H9 (cell line): ENCODE results near the gene CHN2. TPM values are rescaled to one million over a fixed set of nuclear protein-coding genes. Genes with fewer than 3 reads are reported as not detected.

Source experiments
- DNase-seq: peaks from one replicate; pipeline ENCODE4 v3.0.0-alpha.2; 2017
- H2AFZ ChIP-seq: one replicate; pipeline ENCODE4 v1.6.1; 2013; ENCODE audit warnings: mild to moderate bottlenecking, low read length, control low read depth, moderate library complexity
- H2AK5ac ChIP-seq: 2 replicates; pipeline ENCODE4 v1.6.1; 2013; ENCODE audit warnings: low read length, control low read depth, mixed read lengths; ENCODE audit not compliant: insufficient read length
- H2BK120ac ChIP-seq: one replicate; pipeline ENCODE4 v1.6.1; 2013; ENCODE audit warnings: low read depth, mild to moderate bottlenecking, low read length, control low read depth, inconsistent platforms; ENCODE audit not compliant: poor library complexity, severe bottlenecking
- H2BK12ac ChIP-seq: 2 replicates; pipeline ENCODE4 v1.6.1; 2013; ENCODE audit warnings: low read length, control low read depth, mixed read lengths, low read depth; ENCODE audit not compliant: insufficient read length
- H2BK15ac ChIP-seq: 2 replicates; pipeline ENCODE4 v1.6.1; 2013; ENCODE audit warnings: low read depth, low read length, control low read depth
- H2BK20ac ChIP-seq: one replicate; pipeline ENCODE4 v1.6.1; 2013; ENCODE audit warnings: low read depth, mild to moderate bottlenecking, low read length, control low read depth, inconsistent platforms; ENCODE audit not compliant: poor library complexity, severe bottlenecking
- H2BK5ac ChIP-seq: 2 replicates; pipeline ENCODE4 v1.6.1; 2013; ENCODE audit warnings: low read length, control low read depth, mixed read lengths; ENCODE audit not compliant: insufficient read length
- H3K14ac ChIP-seq: 2 replicates; pipeline ENCODE4 v1.6.1; 2013; ENCODE audit warnings: low read length, control low read depth; ENCODE audit not compliant: insufficient read depth
- H3K18ac ChIP-seq: 2 replicates; pipeline ENCODE4 v1.6.1; 2013; ENCODE audit warnings: low read depth, mild to moderate bottlenecking, mixed read lengths, low read length, control low read depth; ENCODE audit not compliant: insufficient read length
- H3K23ac ChIP-seq: 2 replicates; pipeline ENCODE4 v1.6.1; 2013; ENCODE audit warnings: low read length, control low read depth, mixed read lengths, low read depth; ENCODE audit not compliant: insufficient read length
- H3K23me2 ChIP-seq: 2 replicates; pipeline ENCODE4 v1.6.1; 2013; ENCODE audit warnings: low read depth, mild to moderate bottlenecking, mixed read lengths, low read length, control low read depth; ENCODE audit not compliant: insufficient read length, poor library complexity, severe bottlenecking
- H3K27ac ChIP-seq: 2 replicates; pipeline ENCODE4 v1.5.1; 2013; ENCODE audit warnings: low read length, control low read depth, mixed read lengths, low read depth; ENCODE audit not compliant: insufficient read length
- H3K27me3 ChIP-seq: 2 replicates; pipeline ENCODE4 v1.6.1; 2013; ENCODE audit warnings: low read length, control low read depth, inconsistent platforms; ENCODE audit not compliant: insufficient read depth
- H3K4ac ChIP-seq: 2 replicates; pipeline ENCODE4 v1.6.1; 2013; ENCODE audit warnings: low read depth, mild to moderate bottlenecking, control low read depth, inconsistent platforms, low read length, moderate library complexity
- H3K4me1 ChIP-seq: 2 replicates; pipeline ENCODE4 v1.6.1; 2013; ENCODE audit warnings: low read length, control low read depth, inconsistent platforms; ENCODE audit not compliant: insufficient read depth
- H3K4me2 ChIP-seq: 2 replicates; pipeline ENCODE4 v1.6.1; 2013; ENCODE audit warnings: low read length, control low read depth, mixed read lengths; ENCODE audit not compliant: insufficient read length, insufficient read depth
- H3K56ac ChIP-seq: 2 replicates; pipeline ENCODE4 v1.6.1; 2013; ENCODE audit warnings: low read depth, mild to moderate bottlenecking, mixed read lengths, low read length, control low read depth; ENCODE audit not compliant: insufficient read length
- H3K79me1 ChIP-seq: 2 replicates; pipeline ENCODE4 v1.6.1; 2013; ENCODE audit warnings: low read depth, mild to moderate bottlenecking, moderate library complexity, low read length, control low read depth, inconsistent platforms; ENCODE audit not compliant: insufficient read depth, poor library complexity, severe bottlenecking
- H3K79me2 ChIP-seq: 2 replicates; pipeline ENCODE4 v1.6.1; 2013; ENCODE audit warnings: low read length, control low read depth, inconsistent platforms; ENCODE audit not compliant: insufficient read depth
- H3K9ac ChIP-seq: 2 replicates; pipeline ENCODE4 v1.6.1; 2013; ENCODE audit warnings: low read length, control low read depth, mixed read lengths; ENCODE audit not compliant: insufficient read length; ENCODE audit errors: extremely low read depth
- H3K9me3 ChIP-seq: one replicate; pipeline ENCODE4 v1.6.1; 2013; ENCODE audit warnings: low read depth, low read length, inconsistent platforms; ENCODE audit not compliant: control insufficient read depth
- H3T11ph ChIP-seq: one replicate; pipeline ENCODE4 v1.6.1; 2013; ENCODE audit warnings: mild to moderate bottlenecking, low read length, control low read depth, inconsistent platforms
- H4K20me1 ChIP-seq: one replicate; pipeline ENCODE4 v1.6.1; 2013; ENCODE audit not compliant: control insufficient read depth, insufficient read length, insufficient read depth
- H4K5ac ChIP-seq: 2 replicates; pipeline ENCODE4 v1.6.1; 2013; ENCODE audit warnings: low read depth, mild to moderate bottlenecking, mixed read lengths, low read length, control low read depth; ENCODE audit not compliant: insufficient read length
- H4K8ac ChIP-seq: replicated peaks from 2 replicates; pipeline ENCODE4 v1.6.1; 2013; ENCODE audit warnings: low read length, control low read depth, mixed read lengths, low read depth; ENCODE audit not compliant: insufficient read length
- H4K91ac ChIP-seq: 2 replicates; pipeline ENCODE4 v1.6.1; 2013; ENCODE audit warnings: low read depth, mild to moderate bottlenecking, moderate library complexity, mixed read lengths, low read length, control low read depth; ENCODE audit not compliant: insufficient read length
- H3K27ac Mint-ChIP-seq, 3 experiments: 2 replicates in 2 of 3; 3 replicates in 1 of 3; pipeline ENCODE4 v1.8.0; 2020 to 2021; ENCODE audit warnings: mixed read lengths in 3 of 3, mild to moderate bottlenecking in 1 of 3, moderate library complexity in 1 of 3
- H3K27me3 Mint-ChIP-seq: 2 replicates; pipeline ENCODE4 v1.8.0; 2021; ENCODE audit warnings: low read depth, mild to moderate bottlenecking, moderate library complexity, mixed read lengths
- H3K36me3 Mint-ChIP-seq, 3 experiments: 2 replicates in 2 of 3; 3 replicates in 1 of 3; pipeline ENCODE4 v1.8.0; 2020 to 2021; ENCODE audit warnings: low read depth in 3 of 3, mixed read lengths in 3 of 3; ENCODE audit not compliant: insufficient read depth in 1 of 3
- H3K4me1 Mint-ChIP-seq, 2 experiments: 2 replicates each; pipeline ENCODE4 v1.8.0; 2020; ENCODE audit warnings: mixed read lengths in 2 of 2
- H3K4me3 Mint-ChIP-seq, 2 experiments: 2 replicates in 1 of 2; 3 replicates in 1 of 2; pipeline ENCODE4 v1.8.0; 2020 to 2021; ENCODE audit warnings: mild to moderate bottlenecking in 2 of 2, mixed read lengths in 2 of 2, moderate library complexity in 1 of 2
- H3K9me3 Mint-ChIP-seq, 2 experiments: 2 replicates in 1 of 2; 3 replicates in 1 of 2; pipeline ENCODE4 v1.8.0; 2020; ENCODE audit warnings: mild to moderate bottlenecking in 2 of 2, mixed read lengths in 2 of 2, moderate library complexity in 1 of 2
- CTCF ChIP-seq: fragments of 200-600 bp; sonication (generic); conservative IDR thresholded peaks from 3 replicates; pipeline ENCODE4 v1.8.0; 2021; ENCODE audit warnings: antibody characterized with exemption, mild to moderate bottlenecking
- WGBS: extraction: QIAGEN DNeasy Blood & Tissue Kit; methylation state at CpG from one replicate; pipeline ENCODE4 v1.1.7; 2013; ENCODE audit warnings: missing lambda C conversion rate, low lambda C conversion rate, mixed read lengths; ENCODE audit not compliant: insufficient read length; ENCODE audit errors: extremely low coverage; 5-methylcytosine and 5-hydroxymethylcytosine counted together
- total RNA-seq: library from RNA; stranded (reverse); gene quantifications from 2 replicates; pipeline ENCODE4 v1.2.1, GENCODE V29; 2021

CHN2 gene
- total RNA-seq, 1 experiment from 2014 or later = 3.3 TPM

GRCh38 chr7:29150856-29151255 lies 43.7 kb upstream of the CHN2 start:
- Histone ChIP-seq H3K4me1 (no peaks in the 10 kb centered on the region), H3K18ac (no peak overlapping the region), H2BK12ac (no peak overlapping the region), H4K5ac (no peak overlapping the region), H3K27me3 (no peaks in the 10 kb centered on the region; the same call in 1 of the 2 replicates), H3T11ph (no peak overlapping the region), H4K8ac (no peak overlapping the region), H3K4me2 (no peak overlapping the region), H3K56ac (no peak overlapping the region), H3K79me1 (no peaks in the 10 kb centered on the region), H4K91ac (no peak overlapping the region), H3K23ac (no peak overlapping the region), H3K27ac (no peak overlapping the region), H3K79me2 (no peaks in the 10 kb centered on the region), H2AFZ (no peak overlapping the region), H3K9me3 (no peaks in the 10 kb centered on the region), H2BK5ac (no peak overlapping the region), H3K14ac (no peak overlapping the region), H3K23me2 (peaks cover 9% of the 10 kb centered on the region), H2BK120ac (no peak overlapping the region), H2BK20ac (no peak overlapping the region), H2AK5ac (no peak overlapping the region), H4K20me1 (no peaks in the 10 kb centered on the region), H3K9ac (no peak overlapping the region), H3K4ac (no peak overlapping the region), H2BK15ac (no peak overlapping the region)
- Mint-ChIP-seq H3K27me3 (peaks cover 14% of the 10 kb centered on the region), H3K4me3 (no peak overlapping the region), H3K9me3 (peaks cover 4 to 5% of the 10 kb centered on the region in 2 experiments; a peak in 3 of 5 replicates), H3K36me3 (peaks cover 4 to 5% (median 4%) of the 10 kb centered on the region in 3 experiments; a peak in 4 of 7 replicates), H3K27ac (no peak overlapping the region), H3K4me1 (peaks cover 12 to 16% of the 10 kb centered on the region in 2 experiments)
- WGBS = no CpG with 5 or more reads among the region's 2 CpGs
- DNase-seq = no peak
- no peak for TF ChIP-seq CTCF
